Gastrocnemius medialis (tissue), 4 donors: ENCODE data around the gene NRN1. TPM values are rescaled to one million over a fixed set of nuclear protein-coding genes. Genes with fewer than 3 reads are reported as not detected.
"Not testable (repeated sequence)": the region's sequence is repeated elsewhere in the genome, so short reads cannot be mapped to it uniquely, and the experiment has no call there.

Source experiments
- ATAC-seq, 2 donors: fragments of 150-250 bp; one replicate each; pipeline ENCODE4 v1.9.1; 2016
- DNase-seq, 2 donors: peaks; one replicate each; pipeline ENCODE4 v3.0.0-alpha.2; 2019
- H3K27ac ChIP-seq, 4 donors: fragments of 200-600 bp; sonication (generic); 1 replicate in 1 of 4; 2 replicates in 3 of 4; pipeline ENCODE4 v1.5.1; 2016 to 2018; ENCODE audit warnings: mild to moderate bottlenecking in 2 of 4, moderate library complexity in 1 of 4
- H3K27me3 ChIP-seq, 3 donors: fragments of 200-600 bp; sonication (generic) in 2 of 3; 1 replicate in 1 of 3; 2 replicates in 2 of 3; pipeline versions ENCODE4 v1.5.1 to v1.6.0; 2016 to 2019; ENCODE audit warnings: mild to moderate bottlenecking in 1 of 3, moderate library complexity in 1 of 3
- H3K36me3 ChIP-seq, 2 donors: fragments of 200-600 bp; sonication (generic) in 1 of 2; one replicate each; pipeline ENCODE4 v1.5.1; 2017 to 2018
- H3K4me1 ChIP-seq, 2 donors: fragments of 200-600 bp; sonication (generic) in 1 of 2; one replicate each; pipeline ENCODE4 v1.5.1; 2016 to 2017; ENCODE audit warnings: mild to moderate bottlenecking in 2 of 2
- H3K4me3 ChIP-seq, 4 donors: fragments of 200-600 bp; sonication (generic) in 3 of 4; 1 replicate in 1 of 4; 2 replicates in 3 of 4; pipeline ENCODE4 v1.5.1; 2016 to 2019; ENCODE audit warnings: mild to moderate bottlenecking in 2 of 4
- H3K9me3 ChIP-seq, 3 donors: fragments of 200-600 bp; sonication (generic) in 2 of 3; 1 replicate in 1 of 3; 2 replicates in 2 of 3; pipeline ENCODE4 v1.5.1; 2016 to 2019
- CTCF ChIP-seq, 5 experiments: fragments of 450-650 bp in 3 of 5; fragments of 200-600 bp in 2 of 5; sonication (generic) in 2 of 5; IDR thresholded peaks in 4 of 5; conservative IDR thresholded peaks in 1 of 5; 1 replicate in 4 of 5; 2 replicates in 1 of 5; pipeline ENCODE4 v1.5.1; 2016 to 2019; ENCODE audit warnings: antibody characterized with exemption in 5 of 5, mild to moderate bottlenecking in 3 of 5, moderate library complexity in 3 of 5
- POLR2A ChIP-seq, 2 donors: fragments of 450-650 bp; IDR thresholded peaks; one replicate each; pipeline ENCODE4 v1.6.1; 2017; ENCODE audit warnings: antibody characterized with exemption in 2 of 2, mild to moderate bottlenecking in 2 of 2, moderate library complexity in 2 of 2
- in situ Hi-C, 4 donors: fragments of 200-750 bp; cut with MboI; loops; one replicate each; pipeline versions ENCODE4 v1.15.0 to v1.8.0; 2017; ENCODE audit warnings: low sequenced_read_pairs in 4 of 4
- intact Hi-C: fragments of 100-400 bp; cut with DNase I; formaldehyde crosslinking; loops from one replicate; pipeline ENCODE4 v1.15.1; 2023; ENCODE audit warnings: low total_unique reads
- total RNA-seq, 4 donors: library from RNA; depleted of rRNA; stranded (reverse); fragments of >200 nt; gene quantifications; one replicate each; pipeline versions ENCODE4 v1.1.0 to v1.2.3, GENCODE V29; 2016

NRN1 gene
- total RNA-seq, 4 donors from 2014 or later: 6.4 to 9.9 (median 6.8) TPM

- ATAC-seq: no peak
- Histone ChIP-seq H3K9me3 (no peaks in the 10 kb centered on the region), H3K27me3 (no peaks in the 10 kb centered on the region), H3K4me3 (no peak overlapping the region), H3K4me1 (no peaks in the 10 kb centered on the region), H3K27ac (no peak overlapping the region), H3K36me3 (no peaks in the 10 kb centered on the region)
- intact Hi-C loops (no loop called here), in situ Hi-C loops (no loop called here)
- no peak for TF ChIP-seq POLR2A (IDR thresholded peaks at IDR 0.05)
- TF ChIP-seq CTCF (IDR thresholded peaks at IDR 0.05 in 4 of 5, conservative IDR thresholded peaks at IDR 0.05 in 1 of 5): no peak
- no peak for DNase-seq
Measured at GRCh38 chr6:6037179-6037578, 30.5 kb upstream of the NRN1 start.

GRCh38 chr6:6033858-6034257 lies 27.1 kb upstream of the NRN1 start:
- H3K27ac ChIP-seq: no peak overlapping the region
- ATAC-seq (no peak), DNase-seq (no peak)
- H3K4me1 ChIP-seq: no peaks in the 10 kb centered on the region
- no peaks in the 10 kb centered on the region for H3K36me3 ChIP-seq
- intact Hi-C loops (no loop called here), in situ Hi-C loops (no loop called here)
- TF ChIP-seq CTCF (IDR thresholded peaks at IDR 0.05 in 4 of 5, conservative IDR thresholded peaks at IDR 0.05 in 1 of 5): no peak
- no peak for TF ChIP-seq POLR2A (IDR thresholded peaks at IDR 0.05)
- no peaks in the 10 kb centered on the region for H3K9me3 ChIP-seq
- no peaks in the 10 kb centered on the region for H3K27me3 ChIP-seq
- no peak overlapping the region for H3K4me3 ChIP-seq

DNA sequence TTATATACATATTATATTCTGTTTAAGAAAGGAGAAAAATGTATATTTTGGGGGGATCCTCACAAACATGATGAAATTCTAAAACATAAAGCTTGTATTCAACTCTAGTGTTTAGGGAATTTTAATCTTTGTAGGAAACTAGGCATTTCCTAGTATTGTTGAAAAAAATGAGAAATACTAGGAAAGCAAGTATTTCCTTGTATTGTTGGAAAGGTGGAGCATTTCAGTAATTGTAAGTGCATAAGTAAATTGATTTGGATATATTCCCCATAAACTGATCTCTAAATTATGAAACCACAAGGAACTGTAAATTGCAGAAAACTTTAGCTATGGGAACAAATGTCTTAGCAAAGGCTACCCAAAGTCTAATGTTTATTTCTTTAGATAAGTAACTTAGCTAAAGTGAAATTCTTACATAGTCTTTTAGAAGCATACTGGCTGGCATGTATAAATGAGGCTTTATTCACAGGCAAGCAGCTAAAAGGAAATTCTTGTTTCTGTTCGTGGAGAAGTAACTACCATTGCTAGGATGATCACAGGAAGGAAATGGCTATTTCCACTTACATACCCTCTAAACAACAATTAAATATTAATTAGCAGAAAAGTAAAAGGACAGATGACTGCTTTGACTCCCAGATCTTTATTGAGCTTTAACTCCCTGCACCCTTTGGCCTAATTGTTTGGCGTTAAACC lies 19.9 kb upstream of the NRN1 start:
- TF ChIP-seq CTCF (IDR thresholded peaks at IDR 0.05 in 4 of 5, conservative IDR thresholded peaks at IDR 0.05 in 1 of 5): no peak
- no peak for TF ChIP-seq POLR2A (IDR thresholded peaks at IDR 0.05)
- intact Hi-C loops (no loop called here), in situ Hi-C loops (no loop called here)
- Histone ChIP-seq H3K4me3 (no peak overlapping the region), H3K36me3 (no peaks in the 10 kb centered on the region), H3K27ac (peak overlapping the region; percentile 1 to 66 (median 46)), H3K4me1 (no peaks in the 10 kb centered on the region), H3K27me3 (no peaks in the 10 kb centered on the region), H3K9me3 (no peaks in the 10 kb centered on the region)
- DNase-seq (no peak), ATAC-seq (no peak)

DNA sequence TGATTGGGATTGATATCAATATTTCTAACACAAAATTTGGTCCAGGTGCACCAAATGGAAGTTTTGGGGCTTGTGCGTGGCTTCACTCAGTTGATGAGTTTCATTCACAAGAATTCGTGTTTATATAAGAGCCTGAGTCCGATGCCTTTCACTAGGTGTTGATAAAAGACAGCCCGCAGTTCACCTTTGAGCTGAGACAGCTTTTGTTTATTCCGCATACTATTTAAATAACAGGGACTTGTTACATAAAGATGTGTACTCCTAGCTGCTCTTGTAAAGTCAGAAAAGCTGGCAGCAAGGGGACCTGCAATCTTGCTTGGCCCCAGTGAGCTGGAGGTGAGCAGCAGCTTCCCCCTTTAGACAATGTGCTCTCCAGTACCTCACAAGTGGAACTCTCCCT lies 19.0 kb upstream of the NRN1 start:
- ATAC-seq (no peak), DNase-seq (no peak)
- H3K36me3 ChIP-seq: no peaks in the 10 kb centered on the region
- in situ Hi-C loops: no loop called here
- H3K4me1 ChIP-seq: no peaks in the 10 kb centered on the region
- TF ChIP-seq CTCF (IDR thresholded peaks at IDR 0.05 in 4 of 5, conservative IDR thresholded peaks at IDR 0.05 in 1 of 5): no peak
- TF ChIP-seq POLR2A (IDR thresholded peaks at IDR 0.05): no peak
- H3K27me3 ChIP-seq: no peaks in the 10 kb centered on the region
- no peaks in the 10 kb centered on the region for H3K9me3 ChIP-seq
- no peak overlapping the region for H3K4me3 ChIP-seq
- intact Hi-C loops: no loop called here
- H3K27ac ChIP-seq: peak overlapping the region in 2 of 4 donors; percentile 26 to 32

DNA sequence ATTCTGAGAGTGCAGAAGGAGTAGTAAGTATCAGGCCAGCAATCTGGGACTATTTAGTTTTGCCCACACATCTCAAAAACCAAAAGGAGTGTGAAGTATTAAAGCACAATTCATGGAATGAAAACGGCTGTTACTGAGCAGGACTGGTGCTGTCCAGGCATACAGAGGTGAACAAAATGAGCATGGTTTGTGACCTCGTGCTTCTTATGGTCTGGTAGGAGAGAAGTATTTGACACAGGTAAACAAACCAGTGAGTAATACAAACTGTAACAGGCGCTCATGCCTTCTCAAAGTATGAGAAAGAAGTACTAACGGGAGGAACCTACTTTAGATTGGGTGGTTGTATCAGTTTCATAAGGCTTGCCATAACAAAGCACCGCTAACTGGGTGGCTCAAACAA lies 17.5 kb upstream of the NRN1 start:
- H3K4me1 ChIP-seq: no peaks in the 10 kb centered on the region
- intact Hi-C loops (no loop called here), in situ Hi-C loops (loop anchor here in 1 of 4 donors (25.0 kb wide), 1 partner anchor 562 kb away; no protein-coding TSS in a partner anchor)
- TF ChIP-seq POLR2A (IDR thresholded peaks at IDR 0.05): no peak
- TF ChIP-seq CTCF (IDR thresholded peaks at IDR 0.05 in 4 of 5, conservative IDR thresholded peaks at IDR 0.05 in 1 of 5): no peak
- H3K27me3 ChIP-seq: peaks cover 0 to 5% (median 0%) of the 10 kb centered on the region in 3 donors
- DNase-seq (no peak), ATAC-seq (no peak)
- H3K9me3 ChIP-seq: no peaks in the 10 kb centered on the region
- H3K4me3 ChIP-seq: no peak overlapping the region
- H3K36me3 ChIP-seq: no peaks in the 10 kb centered on the region
- H3K27ac ChIP-seq: no peak overlapping the region

- peaks cover 0 to 16% (median 0%) of the 10 kb centered on the region in 3 donors for H3K27me3 ChIP-seq
- H3K4me3 ChIP-seq, intact Hi-C loops, H3K36me3 ChIP-seq, H3K27ac ChIP-seq, H3K9me3 ChIP-seq, DNase-seq, ATAC-seq, H3K4me1 ChIP-seq: not testable (repeated sequence)
- in situ Hi-C loops: loop anchor here in 1 of 4 donors (25.0 kb wide), 1 partner anchor 561 kb away; no protein-coding TSS in a partner anchor
Measured at GRCh38 chr6:6022841-6023240, 16.1 kb upstream of the NRN1 start.
